Neural cell (in vitro differentiated cells): ENCODE data around the gene ANKS1B. TPM values are rescaled to one million over a fixed set of nuclear protein-coding genes. Genes with fewer than 3 reads are reported as not detected.

Source experiments
- H2AFZ ChIP-seq: fragments of 200-600, 300-800 bp; sonication (generic), shearing (Covaris generic); 2 replicates; pipeline ENCODE4 v1.6.0; 2014; ENCODE audit warnings: low read depth, mild to moderate bottlenecking, antibody characterized with exemption, low read length, moderate library complexity
- H3F3A ChIP-seq: fragments of 200-600 bp; shearing (Covaris generic); 2 replicates; pipeline ENCODE4 v1.6.1; 2016; ENCODE audit warnings: mild to moderate bottlenecking, moderate library complexity, mixed read lengths, antibody characterized with exemption, low read length; ENCODE audit not compliant: insufficient read depth, poor library complexity, severe bottlenecking
- H3K27ac ChIP-seq: fragments of 200-600, 300-800 bp; sonication (generic), shearing (Covaris generic); 2 replicates; pipeline ENCODE4 v1.5.1; 2014; ENCODE audit warnings: mild to moderate bottlenecking, low read length, moderate library complexity
- H3K27me3 ChIP-seq: fragments of 300-800, 200-600 bp; sonication (generic), shearing (Covaris generic); 2 replicates; pipeline ENCODE4 v1.6.0; 2014; ENCODE audit warnings: mild to moderate bottlenecking, low read depth, low read length, moderate library complexity; ENCODE audit not compliant: insufficient read depth
- H3K36me3 ChIP-seq: fragments of 300-800, 200-600 bp; sonication (generic), shearing (Covaris generic); 2 replicates; pipeline ENCODE4 v1.5.1; 2014; ENCODE audit warnings: mild to moderate bottlenecking, antibody characterized with exemption, low read length, moderate library complexity; ENCODE audit not compliant: insufficient read depth
- H3K4me2 ChIP-seq: fragments of 300-800, 200-600 bp; sonication (generic), shearing (Covaris generic); 2 replicates; pipeline ENCODE4 v1.6.0; 2014; ENCODE audit warnings: mild to moderate bottlenecking, low read length
- H3K4me3 ChIP-seq: fragments of 300-800, 200-600 bp; sonication (generic), shearing (Covaris generic); 2 replicates; pipeline ENCODE4 v1.5.1; 2014; ENCODE audit warnings: mild to moderate bottlenecking, low read length, moderate library complexity
- H3K79me2 ChIP-seq: fragments of 200-600 bp; shearing (Covaris generic); replicated peaks from 2 replicates; pipeline ENCODE4 v1.6.0; 2014; ENCODE audit warnings: mild to moderate bottlenecking, low read length, moderate library complexity; ENCODE audit not compliant: insufficient read depth
- H3K9ac ChIP-seq: fragments of 300-800, 200-600 bp; sonication (generic), shearing (Covaris generic); 2 replicates; pipeline ENCODE4 v1.6.1; 2016; ENCODE audit warnings: mild to moderate bottlenecking, low read length, mixed read lengths
- H3K9me2 ChIP-seq: fragments of 200-600 bp; shearing (Covaris generic); 2 replicates; pipeline ENCODE4 v1.6.1; 2016; ENCODE audit warnings: mild to moderate bottlenecking, low read length, mixed read lengths; ENCODE audit not compliant: insufficient read depth
- H3K9me3 ChIP-seq: fragments of 200-600, 300-800 bp; sonication (generic), shearing (Covaris generic); 2 replicates; pipeline ENCODE4 v1.6.1; 2016; ENCODE audit warnings: mild to moderate bottlenecking, mixed run types, low read length, moderate library complexity, mixed read lengths
- H4K20me1 ChIP-seq: fragments of 200-600 bp; shearing (Covaris generic); 2 replicates; pipeline ENCODE4 v1.6.1; 2016; ENCODE audit warnings: mild to moderate bottlenecking, mixed run types; ENCODE audit not compliant: insufficient read depth
- CTCF ChIP-seq: fragments of 450-650 bp; IDR thresholded peaks from 2 replicates; pipeline ENCODE4 v1.5.1; 2014; ENCODE audit warnings: antibody characterized with exemption, mild to moderate bottlenecking, moderate library complexity; ENCODE audit not compliant: poor library complexity, severe bottlenecking
- EP300 ChIP-seq: fragments of 450-650 bp; conservative IDR thresholded peaks from 2 replicates; pipeline ENCODE4 v1.6.1; 2014; ENCODE audit warnings: antibody characterized with exemption, mild to moderate bottlenecking, moderate library complexity; ENCODE audit not compliant: poor library complexity, severe bottlenecking
- EZH2 ChIP-seq: fragments of 200-600, 300-800 bp; shearing (Covaris generic), sonication (generic); IDR thresholded peaks from 2 replicates; pipeline ENCODE4 v1.6.1; 2014; ENCODE audit warnings: antibody characterized with exemption, low read length, borderline replicate concordance, mild to moderate bottlenecking; ENCODE audit not compliant: insufficient read depth, poor library complexity, severe bottlenecking
- MXI1 ChIP-seq: fragments of 450-650 bp; conservative IDR thresholded peaks from 2 replicates; pipeline ENCODE4 v1.6.1; 2014; ENCODE audit warnings: antibody characterized with exemption, mild to moderate bottlenecking; ENCODE audit not compliant: poor library complexity, severe bottlenecking
- POLR2AphosphoS5 ChIP-seq: IDR thresholded peaks from 2 replicates; pipeline ENCODE4 v1.6.1; 2012
- RAD21 ChIP-seq: fragments of 450-650 bp; conservative IDR thresholded peaks from 2 replicates; pipeline ENCODE4 v1.6.1; 2014; ENCODE audit warnings: antibody characterized with exemption, mild to moderate bottlenecking, moderate library complexity
- REST ChIP-seq: IDR thresholded peaks from 2 replicates; pipeline ENCODE4 v1.6.1; 2012; ENCODE audit warnings: borderline replicate concordance
- SMC3 ChIP-seq: fragments of 450-650 bp; conservative IDR thresholded peaks from 2 replicates; pipeline ENCODE4 v1.6.1; 2014; ENCODE audit warnings: antibody characterized with exemption, mild to moderate bottlenecking, moderate library complexity; ENCODE audit not compliant: poor library complexity
- TAF1 ChIP-seq: IDR thresholded peaks from 2 replicates; pipeline ENCODE4 v1.6.1; 2012; ENCODE audit warnings: low read depth
- polyA plus RNA-seq: library from polyadenylated mRNA; depleted of rRNA; stranded (reverse); fragments of >200 nt; gene quantifications from 2 replicates; pipeline ENCODE4 v1.2.3, GENCODE V29; 2014

ANKS1B gene
- polyA plus RNA-seq, 1 donor from 2014 or later: 65.6 TPM

GRCh38 chr12:99265648-99266047 lies 719.1 kb downstream of the ANKS1B start:
- no peaks in the 10 kb centered on the region for H3K9me3 ChIP-seq
- H3K4me3 ChIP-seq: no peak overlapping the region
- no peaks in the 10 kb centered on the region for H3K36me3 ChIP-seq
- no peak overlapping the region for H3K4me2 ChIP-seq
- H3K79me2 ChIP-seq: no peaks in the 10 kb centered on the region
- no peaks in the 10 kb centered on the region for H3F3A ChIP-seq
- H4K20me1 ChIP-seq: no peaks in the 10 kb centered on the region
- no peak for TF ChIP-seq RAD21
- H3K27me3 ChIP-seq: no peaks in the 10 kb centered on the region
- no peak overlapping the region for H2AFZ ChIP-seq
- no peak overlapping the region for H3K27ac ChIP-seq
- H3K9me2 ChIP-seq: no peaks in the 10 kb centered on the region
- H3K9ac ChIP-seq: no peak overlapping the region

GRCh38 chr12:99261256-99261655 lies 723.5 kb downstream of the ANKS1B start:
- H3K79me2 ChIP-seq: no peaks in the 10 kb centered on the region
- H3K4me2 ChIP-seq: no peak overlapping the region
- no peaks in the 10 kb centered on the region for H3K36me3 ChIP-seq
- H3K9me3 ChIP-seq: no peaks in the 10 kb centered on the region
- no peaks in the 10 kb centered on the region for H3K9me2 ChIP-seq
- H3K27me3 ChIP-seq: no peaks in the 10 kb centered on the region
- H3K27ac ChIP-seq: no peak overlapping the region
- H3K9ac ChIP-seq: no peak overlapping the region
- no peak overlapping the region for H2AFZ ChIP-seq
- no peaks in the 10 kb centered on the region for H3F3A ChIP-seq
- TF ChIP-seq TAF1 (no peak), POLR2AphosphoS5 (no peak)
- H3K4me3 ChIP-seq: no peak overlapping the region
- no peaks in the 10 kb centered on the region for H4K20me1 ChIP-seq

GRCh38 chr12:99260456-99260996 lies 724.2 kb downstream of the ANKS1B start:
- H3K27me3 ChIP-seq: no peaks in the 10 kb centered on the region
- no peaks in the 10 kb centered on the region for H3K9me2 ChIP-seq
- H3K27ac ChIP-seq: no peak overlapping the region
- no peaks in the 10 kb centered on the region for H3K36me3 ChIP-seq
- TF ChIP-seq EP300: no peak
- no peak for TF ChIP-seq TAF1
- no peak for TF ChIP-seq MXI1
- no peak for TF ChIP-seq SMC3
- no peak for TF ChIP-seq RAD21
- TF ChIP-seq CTCF: no peak
- TF ChIP-seq EZH2: no peak
- no peak for TF ChIP-seq REST
- no peak for TF ChIP-seq POLR2AphosphoS5
- H2AFZ ChIP-seq: no peak overlapping the region
- no peak overlapping the region for H3K9ac ChIP-seq
- H3K4me2 ChIP-seq: no peak overlapping the region
- H3F3A ChIP-seq: no peaks in the 10 kb centered on the region
- no peaks in the 10 kb centered on the region for H3K9me3 ChIP-seq
- H3K79me2 ChIP-seq: no peaks in the 10 kb centered on the region
- no peaks in the 10 kb centered on the region for H4K20me1 ChIP-seq
- no peak overlapping the region for H3K4me3 ChIP-seq
